HepG2 (cell line): ENCODE results near the gene RBM22. TPM values are rescaled to one million over a fixed set of nuclear protein-coding genes. Genes with fewer than 3 reads are reported as not detected.
A peak's percentile ranks its signal among the peaks of the same experiment; 100 is the strongest.

Experiments used
- ESRRA ChIP-seq: sonication (generic); formaldehyde crosslinking; IDR thresholded peaks from 2 replicates; pipeline ENCODE4 v1.5.1; 2020; ENCODE audit warnings: mild to moderate bottlenecking, low read depth, missing genetic modification reagents
- HNRNPLL ChIP-seq: fragments of 200-400 bp; formaldehyde crosslinking; IDR thresholded peaks from 2 replicates; pipeline ENCODE4 v1.6.1; 2017; ENCODE audit warnings: mild to moderate bottlenecking, low read depth, low read length; ENCODE audit not compliant: poor library complexity, severe bottlenecking
- NFYB ChIP-seq: sonication (generic); formaldehyde crosslinking; IDR thresholded peaks from 2 replicates; pipeline ENCODE4 v1.4.0; 2020; ENCODE audit warnings: missing genetic modification reagents
- THAP11 ChIP-seq: IDR thresholded peaks from 2 replicates; pipeline ENCODE4 v1.6.1; 2016; ENCODE audit warnings: missing biosample characterization, missing genetic modification reagents
- ZBTB33 ChIP-seq: sonication (generic); formaldehyde crosslinking; IDR thresholded peaks from 2 replicates; pipeline ENCODE4 v1.4.0; 2020; ENCODE audit warnings: missing genetic modification reagents
- ZFX ChIP-seq: sonication (generic); formaldehyde crosslinking; IDR thresholded peaks from 2 replicates; pipeline ENCODE4 v1.4.0; 2020; ENCODE audit warnings: mild to moderate bottlenecking, low read depth, missing genetic modification reagents, moderate library complexity
- ZNF503 ChIP-seq: sonication (generic); formaldehyde crosslinking; IDR thresholded peaks from 2 replicates; pipeline ENCODE4 v1.4.0; 2020; ENCODE audit warnings: missing genetic modification reagents
- ZNF703 ChIP-seq: sonication (generic); formaldehyde crosslinking; IDR thresholded peaks from 2 replicates; pipeline ENCODE4 v1.5.1; 2020; ENCODE audit warnings: missing genetic modification reagents, mild to moderate bottlenecking, moderate library complexity, borderline replicate concordance
- polyA plus RNA-seq, 8 experiments: library from polyadenylated mRNA; depleted of rRNA in 3 of 8; stranded (reverse) in 7 of 8; unstranded in 1 of 8; fragments of >200 nt; fragmentation: Illumina TruSeq in 4 of 8; extraction: Trizol in 4 of 8; gene quantifications; 2 replicates each; pipeline versions ENCODE4 v1.2.1 to v1.2.3, GENCODE V29; 2011 to 2016; ENCODE audit warnings: low read depth in 4 of 8, missing spikeins in 1 of 8, mixed read lengths in 1 of 8; ENCODE audit not compliant: insufficient read depth in 1 of 8
- total RNA-seq, 5 experiments: library from RNA; depleted of rRNA; stranded (reverse); fragments of >200 nt; fragmentation: Illumina TruSeq; extraction: Trizol; gene quantifications; 2 replicates each; pipeline ENCODE4 v1.2.3, GENCODE V29; 2016; ENCODE audit warnings: low read depth in 1 of 5
- TF ChIP-seq, protein P1 (sequence below): sonication (generic); formaldehyde crosslinking; IDR thresholded peaks from 2 replicates; pipeline ENCODE4 v1.4.0; 2020; ENCODE audit warnings: missing genetic modification reagents

Gene RBM22
- total and polyA plus RNA-seq, 2 of the 13 experiments (the other 11 are each of a cell fraction or from before 2014, with no cell fraction given) = 28.3 to 35.0 TPM

DNA sequence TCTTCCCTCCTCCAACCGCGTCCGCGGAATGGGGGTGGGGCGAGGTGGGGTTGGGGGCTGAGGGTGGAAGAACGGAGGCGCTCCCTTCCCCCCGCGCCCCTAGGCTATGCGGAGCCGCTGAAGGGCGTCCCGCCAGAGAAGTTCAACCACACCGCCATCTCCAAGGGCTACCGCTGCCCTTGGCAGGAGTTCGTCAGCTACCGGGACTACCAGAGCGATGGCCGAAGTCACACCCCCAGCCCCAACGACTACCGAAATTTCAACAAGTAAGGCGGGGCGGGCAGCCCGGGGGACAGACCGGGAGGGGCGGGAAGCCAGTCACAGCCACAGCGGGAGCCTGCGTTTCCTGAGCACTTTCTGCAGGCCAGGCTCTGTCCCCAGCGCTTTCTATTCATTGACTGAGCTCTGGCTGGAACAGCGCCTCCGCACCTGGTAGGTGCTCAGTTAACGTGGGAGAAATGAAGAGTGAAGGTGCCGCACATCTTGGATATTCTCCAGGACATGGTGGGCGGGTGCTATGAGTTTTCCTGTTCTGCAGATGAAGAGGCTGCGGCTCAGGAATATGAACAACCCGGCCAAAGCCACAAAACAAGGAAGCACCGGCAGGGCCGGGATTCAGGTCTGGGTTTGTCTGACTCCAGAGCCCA is 28.5 kb downstream of the RBM22 start (continued):
- TF ChIP-seq, protein P1, sequence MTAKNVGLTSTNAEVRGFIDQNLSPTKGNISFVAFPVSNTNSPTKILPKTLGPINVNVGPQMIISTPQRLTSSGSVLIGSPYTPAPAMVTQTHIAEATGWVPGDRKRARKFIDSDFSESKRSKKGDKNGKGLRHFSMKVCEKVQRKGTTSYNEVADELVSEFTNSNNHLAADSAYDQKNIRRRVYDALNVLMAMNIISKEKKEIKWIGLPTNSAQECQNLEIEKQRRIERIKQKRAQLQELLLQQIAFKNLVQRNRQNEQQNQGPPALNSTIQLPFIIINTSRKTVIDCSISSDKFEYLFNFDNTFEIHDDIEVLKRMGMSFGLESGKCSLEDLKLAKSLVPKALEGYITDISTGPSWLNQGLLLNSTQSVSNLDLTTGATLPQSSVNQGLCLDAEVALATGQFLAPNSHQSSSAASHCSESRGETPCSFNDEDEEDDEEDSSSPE (CRISPR knock-in tag) = 0 out of 2 replicates have a peak, but pooled peaks have one; percentile 18
- TF ChIP-seq HNRNPLL (peak; percentile 56), ZFX (CRISPR knock-in tag) (0 out of 2 replicates have a peak, but pooled peaks have one; percentile 26), THAP11 (no peak), NFYB (CRISPR knock-in tag) (no peak), ZNF503 (CRISPR knock-in tag) (no peak), ZNF703 (CRISPR knock-in tag) (no peak), ZBTB33 (CRISPR knock-in tag) (no peak), ESRRA (CRISPR knock-in tag) (no peak)
